Erythroblast (primary cell): ENCODE results near the gene DNAJB1.
"Not testable (repeated sequence)": the region's sequence is repeated elsewhere in the genome, so short reads cannot be mapped to it uniquely, and the experiment has no call there.

Source experiments
- DNase-seq, 2 experiments: peaks; one replicate each; lab custom pipeline; 2025; lab: John Stamatoyannopoulos, UW
- GATA1 ChIP-seq: IDR thresholded peaks from 2 replicates; pipeline ENCODE4 v1.6.1; 2011; ENCODE audit warnings: low read depth, mild to moderate bottlenecking, control low read depth, low read length, moderate library complexity
- POLR2A ChIP-seq: IDR thresholded peaks from 2 replicates; pipeline ENCODE4 v1.6.1; 2011; ENCODE audit warnings: mild to moderate bottlenecking, low read length

DNAJB1 gene

GRCh38 chr19:14517840-14518505 lies at the start of gene DNAJB1:
TSS of gene DNAJB1 (minus strand) at chr19:14518397. CDS start at chr19:14518349, 48 bp downstream.
- DNase-seq: peak; percentile 91 to 93

GRCh38 chr19:14567079-14567478 lies 48.9 kb upstream of the DNAJB1 start:
- TF ChIP-seq POLR2A (no peak), GATA1 (no peak)

More at GRCh38 chr19:14517840-14518505, at the start of gene DNAJB1:
- TF ChIP-seq GATA1: no peak
- peak; percentile 96 for TF ChIP-seq POLR2A

GRCh38 chr19:14566712-14567077 lies 48.5 kb upstream of the DNAJB1 start:
- TF ChIP-seq GATA1 (no peak), POLR2A (no peak)
- DNase-seq: no peak

More at GRCh38 chr19:14567079-14567478, 48.9 kb upstream of the DNAJB1 start:
- DNase-seq: no peak

- no peak for DNase-seq
- TF ChIP-seq GATA1 (no peak), POLR2A (no peak)
Measured at GRCh38 chr19:14565765-14566711, 47.8 kb upstream of the DNAJB1 start.

GRCh38 chr19:14565298-14565679 lies 47.1 kb upstream of the DNAJB1 start:
- TF ChIP-seq POLR2A (no peak), GATA1 (no peak)
- no peak for DNase-seq

- not testable (repeated sequence) for DNase-seq
Measured at GRCh38 chr19:14564652-14565297, 46.6 kb upstream of the DNAJB1 start.

- DNase-seq: peak; percentile 64 to 79
- TF ChIP-seq GATA1 (no peak), POLR2A (no peak)
Measured at GRCh38 chr19:14563989-14564651, 45.9 kb upstream of the DNAJB1 start.

- TF ChIP-seq GATA1 (no peak), POLR2A (no peak)
- no peak for DNase-seq
Measured at GRCh38 chr19:14563590-14563926, 45.4 kb upstream of the DNAJB1 start.

GRCh38 chr19:14562660-14563589 lies 44.7 kb upstream of the DNAJB1 start:
- no peak for DNase-seq
- no peak for TF ChIP-seq GATA1
- TF ChIP-seq POLR2A: no peak

DNA sequence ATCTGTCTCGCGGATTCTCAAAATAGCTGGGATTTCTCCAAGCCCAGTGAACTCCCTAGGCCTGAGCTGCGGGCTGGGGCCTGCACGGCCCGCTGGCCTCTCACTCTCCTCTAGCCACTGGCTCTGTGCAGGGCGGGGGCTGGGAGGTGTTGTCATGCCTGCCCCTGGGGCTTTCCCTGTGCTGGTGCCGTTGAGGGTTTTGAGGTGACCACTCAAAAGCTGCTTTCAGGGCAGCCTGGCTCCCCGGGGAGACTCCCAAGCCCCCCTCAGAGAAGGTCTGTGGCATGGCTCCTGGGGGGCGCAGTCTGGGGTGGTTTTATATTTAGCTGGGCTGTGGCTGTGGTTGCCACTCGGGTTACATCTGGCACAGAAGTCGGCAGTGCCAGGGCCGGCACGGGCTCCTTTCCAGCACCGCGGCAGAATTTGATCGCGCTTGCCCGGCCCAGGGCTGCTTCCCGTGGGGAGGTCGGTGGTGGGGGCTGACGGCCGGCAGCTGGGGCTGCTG lies 43.7 kb upstream of the DNAJB1 start:
- TF ChIP-seq POLR2A: no peak
- no peak for TF ChIP-seq GATA1
- no peak for DNase-seq

DNA sequence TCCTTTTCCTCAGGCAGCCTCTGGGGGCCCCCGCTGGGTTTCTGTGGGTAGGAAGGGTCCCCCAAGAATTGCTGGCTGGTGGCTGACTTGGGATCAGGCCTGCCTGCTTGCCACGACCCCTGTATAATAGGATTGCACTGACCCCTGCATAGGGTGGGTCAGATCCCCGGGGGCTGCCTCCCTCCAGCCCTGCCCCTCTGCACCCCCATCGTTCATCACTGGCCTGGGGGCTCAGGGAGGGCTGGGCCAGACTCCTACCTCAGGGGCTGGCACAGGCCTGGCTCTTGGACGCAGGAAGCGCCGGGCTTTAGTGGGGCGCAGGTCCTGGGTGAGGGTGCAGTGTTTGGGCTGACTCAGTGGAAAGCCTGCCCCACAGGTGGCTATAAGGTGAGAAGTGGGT lies 43.1 kb upstream of the DNAJB1 start:
- no peak for TF ChIP-seq POLR2A
- TF ChIP-seq GATA1: no peak
- DNase-seq: no peak

DNA sequence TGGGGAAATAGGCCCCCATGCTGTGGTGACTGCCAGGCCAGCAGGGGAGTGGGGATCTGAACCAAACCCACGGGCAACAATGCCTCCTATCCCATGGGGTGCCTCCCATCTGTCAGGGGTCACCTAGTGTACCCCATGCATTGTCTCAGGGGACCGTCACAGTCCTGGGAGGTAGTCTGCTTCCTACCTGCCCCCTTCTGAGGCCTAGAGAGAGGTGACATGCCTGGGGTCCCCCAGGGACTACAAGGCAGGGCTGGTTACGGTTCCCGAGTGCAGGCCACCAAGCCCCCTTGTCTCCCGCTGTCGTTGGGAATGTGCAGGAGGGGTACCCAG lies 42.5 kb upstream of the DNAJB1 start:
- DNase-seq: no peak
- TF ChIP-seq GATA1: no peak
- no peak for TF ChIP-seq POLR2A
